ENCODE data around the gene AGAP5.
"Not testable (repeated sequence)": the region's sequence is repeated elsewhere in the genome, so short reads cannot be mapped to it uniquely, and the experiment has no call there.

AGAP5 gene

DNA sequence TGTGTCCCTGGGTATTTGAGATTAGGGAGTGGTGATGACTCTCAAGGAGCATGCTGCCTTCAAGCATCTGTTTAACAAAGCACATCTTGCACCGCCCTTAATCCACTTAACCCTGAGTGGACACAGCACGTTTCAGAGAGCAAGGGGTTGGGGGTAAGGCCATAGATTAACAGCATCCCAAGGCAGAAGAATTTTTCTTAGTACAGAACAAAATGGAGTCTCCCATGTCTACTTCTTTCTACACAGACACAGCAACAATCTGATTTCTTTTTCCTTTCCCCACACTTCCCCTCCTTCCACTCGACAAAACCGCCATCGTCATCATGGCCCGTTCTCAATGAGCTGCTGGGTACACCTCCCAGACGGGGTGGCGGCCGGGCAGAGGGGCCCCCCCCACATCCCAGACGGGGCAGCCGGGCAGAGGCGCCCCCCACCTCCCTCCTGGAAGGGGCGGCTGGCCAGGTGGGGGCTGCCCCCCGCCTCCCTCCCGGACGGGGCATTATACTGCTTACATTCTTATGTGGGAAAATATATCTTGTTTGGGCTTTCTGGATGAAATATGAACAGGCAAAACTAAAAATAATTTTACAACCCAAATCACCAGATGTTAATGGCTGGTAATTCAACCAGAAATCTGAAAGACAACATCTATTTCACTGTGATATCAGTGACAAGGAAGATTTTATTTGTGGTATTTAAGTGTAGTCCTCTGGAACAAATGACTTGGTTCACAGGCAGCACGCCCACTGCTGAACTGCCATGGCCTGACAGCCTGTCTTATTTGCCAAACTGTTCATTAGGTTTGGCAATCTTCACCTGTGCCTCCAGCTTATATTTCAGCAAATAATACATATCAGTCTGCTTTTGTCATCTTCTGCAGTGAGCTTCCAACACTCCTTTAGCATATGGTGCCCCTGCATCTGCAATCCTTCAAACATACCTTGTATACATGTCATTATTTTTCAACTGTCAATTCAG is 17.6 kb upstream of the AGAP5 start:
- not testable (repeated sequence) for DNase-seq

DNA sequence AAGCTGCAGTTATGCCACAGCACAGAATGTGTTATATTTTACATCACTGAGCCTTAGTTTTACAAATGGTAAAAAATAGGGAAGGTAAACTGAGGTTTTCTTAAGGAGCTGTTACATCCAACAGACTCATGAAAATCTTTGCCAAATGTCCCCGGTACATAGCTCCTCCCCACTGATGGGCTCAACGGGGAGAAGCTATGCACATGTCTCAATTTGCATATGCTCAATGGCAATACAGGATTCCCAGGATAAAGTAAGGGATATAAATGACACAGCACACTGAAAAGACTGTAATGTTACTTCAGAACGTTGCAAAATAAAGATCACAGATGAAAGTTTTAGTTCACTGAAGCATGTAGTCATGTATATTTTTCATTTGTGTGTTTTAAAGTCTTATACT is 16.6 kb upstream of the AGAP5 start:
- DNase-seq = not testable (repeated sequence)

DNA sequence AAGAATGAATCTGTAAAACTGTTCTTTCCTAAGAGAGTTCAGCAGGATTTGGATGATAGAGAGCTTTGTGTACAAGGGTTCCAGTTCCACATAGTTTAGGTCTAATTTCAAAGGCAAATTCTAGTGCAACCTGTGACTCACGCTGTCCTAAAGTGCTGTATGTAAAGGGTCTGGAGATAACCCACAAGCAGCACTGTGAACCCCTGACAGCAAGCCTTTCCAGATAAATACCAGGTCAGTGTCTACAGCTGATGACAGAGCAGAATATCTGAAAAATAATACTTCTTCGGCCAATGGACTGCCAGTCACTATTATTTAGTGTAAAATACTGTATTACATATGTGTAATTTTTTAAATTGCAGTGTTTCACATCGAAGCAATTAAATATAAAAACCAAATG is 16.0 kb upstream of the AGAP5 start:
- DNase-seq = not testable (repeated sequence)

DNA sequence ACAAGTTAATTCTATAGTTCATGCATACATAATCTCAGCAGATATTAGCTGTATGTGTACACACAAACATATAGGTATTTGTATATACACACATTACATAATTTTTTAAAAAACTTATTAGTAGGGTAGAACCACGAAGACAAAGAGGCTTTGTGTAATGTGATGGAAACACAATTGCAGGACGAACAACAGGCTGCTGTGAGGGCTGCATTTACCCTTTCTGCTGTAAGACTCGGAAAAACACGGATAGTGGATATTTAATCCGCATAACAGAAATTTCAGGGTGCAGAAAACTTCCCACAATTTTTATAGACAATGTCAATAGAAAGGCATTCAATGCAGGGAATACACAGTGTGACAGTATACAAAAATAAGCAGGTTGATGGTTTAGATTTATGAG is 13.8 kb upstream of the AGAP5 start:
- peak in 5 of 51 donors; percentile 16 to 24 (median 19) for DNase-seq

DNA sequence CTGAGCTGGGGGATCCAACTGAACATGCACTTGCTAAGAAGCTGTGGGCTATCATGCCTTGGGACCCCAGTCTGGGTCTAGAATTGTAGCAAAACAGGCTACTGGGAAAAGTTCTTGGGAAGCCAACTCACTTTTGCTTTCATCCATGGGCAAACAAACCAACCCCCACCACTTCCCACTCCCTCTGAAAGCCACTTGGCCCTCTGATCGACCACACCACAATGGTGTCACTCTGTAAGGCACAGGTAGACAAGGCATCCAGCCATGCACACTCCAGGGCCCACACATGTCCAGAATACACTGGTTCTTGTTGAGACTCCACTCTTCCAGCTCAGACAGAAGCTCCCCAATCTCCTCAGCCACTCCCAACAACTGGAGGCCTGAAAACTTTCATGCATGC is 10.2 kb upstream of the AGAP5 start:
- not testable (repeated sequence) for DNase-seq

DNA sequence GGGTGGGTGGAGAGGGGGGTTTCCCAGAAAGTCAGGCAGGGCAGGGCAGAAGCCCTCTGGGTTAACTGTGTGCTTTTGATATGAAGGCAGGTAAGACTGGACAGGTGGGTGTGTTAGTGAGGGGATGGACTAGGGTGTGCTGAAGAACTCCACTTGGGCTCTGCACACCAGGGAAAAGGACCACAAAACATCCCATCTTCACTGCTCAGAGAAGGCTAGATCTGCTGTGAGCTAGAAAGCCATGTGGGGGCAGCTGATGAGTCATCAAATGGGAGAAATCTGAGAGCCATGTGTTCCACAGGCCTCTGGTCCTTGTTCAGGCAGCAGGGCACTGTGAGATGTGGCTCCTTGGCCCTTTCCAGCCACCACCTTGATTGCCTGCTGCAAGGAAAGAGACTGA is 9.7 kb upstream of the AGAP5 start:
- not testable (repeated sequence) for DNase-seq

DNA sequence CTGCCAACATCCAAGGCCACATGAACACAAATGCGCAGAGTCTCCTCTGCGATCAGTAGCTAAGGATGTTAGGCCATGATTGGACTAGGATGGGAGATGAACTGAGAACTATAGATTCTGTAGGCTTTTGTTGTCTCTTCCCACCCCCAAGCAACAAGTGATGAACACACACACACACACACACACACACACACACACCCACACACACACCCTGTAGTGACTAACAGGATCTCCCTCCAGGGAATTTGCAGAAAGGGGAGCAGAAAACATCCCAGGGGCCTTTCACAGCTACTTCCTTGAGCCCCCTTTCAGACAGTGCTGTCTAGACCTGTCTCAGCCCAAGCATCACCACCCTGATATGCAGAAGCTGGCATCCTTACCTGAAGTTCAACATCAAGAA is 8.6 kb upstream of the AGAP5 start:
- DNase-seq = not testable (repeated sequence)

DNA sequence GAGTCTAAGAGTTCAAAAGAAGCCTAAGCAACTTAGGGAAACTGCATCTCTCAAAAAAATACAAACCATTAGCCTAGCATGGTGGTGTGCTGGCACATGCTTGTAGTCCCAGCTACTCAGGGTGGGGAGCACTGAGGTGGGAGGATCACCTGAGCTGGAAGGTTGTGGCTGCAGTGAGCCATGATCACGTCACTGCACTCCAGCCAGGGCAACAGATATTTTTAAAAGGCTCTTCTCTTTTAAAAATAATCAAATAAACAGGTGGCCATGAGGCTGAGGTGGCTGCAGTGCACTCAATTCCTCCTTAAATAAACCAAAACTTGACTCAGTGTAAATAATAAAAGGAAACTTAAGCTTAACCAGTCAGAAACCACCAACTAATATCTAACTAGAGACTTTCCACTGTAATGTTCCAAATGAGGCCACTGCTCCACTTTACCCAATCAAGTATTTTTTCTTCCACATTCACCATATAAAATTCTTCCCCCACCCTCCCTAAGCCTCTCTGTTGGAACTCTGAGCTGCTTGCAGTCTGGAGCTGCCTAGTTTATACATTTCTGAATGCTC is 7.7 kb upstream of the AGAP5 start:
- not testable (repeated sequence) for DNase-seq

DNA sequence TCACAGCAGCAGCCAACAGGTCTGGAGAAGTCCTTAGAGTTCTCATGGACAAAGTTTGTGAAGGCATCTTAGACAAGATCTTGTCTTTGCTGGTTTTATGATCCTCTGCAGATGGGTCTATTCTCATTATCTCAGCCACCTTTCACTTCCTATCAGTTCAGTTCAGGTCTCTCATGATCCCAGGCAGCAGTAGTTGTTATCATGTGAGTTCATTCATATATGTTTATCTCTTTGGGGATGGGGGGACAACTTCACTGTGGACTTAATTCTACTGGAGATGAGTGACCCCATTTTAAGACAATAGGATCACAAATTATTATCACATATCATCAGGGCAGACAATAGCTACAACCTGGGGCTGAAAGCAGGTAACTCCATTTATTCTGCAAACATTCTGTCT is 6.0 kb upstream of the AGAP5 start:
- not testable (repeated sequence) for DNase-seq

DNA sequence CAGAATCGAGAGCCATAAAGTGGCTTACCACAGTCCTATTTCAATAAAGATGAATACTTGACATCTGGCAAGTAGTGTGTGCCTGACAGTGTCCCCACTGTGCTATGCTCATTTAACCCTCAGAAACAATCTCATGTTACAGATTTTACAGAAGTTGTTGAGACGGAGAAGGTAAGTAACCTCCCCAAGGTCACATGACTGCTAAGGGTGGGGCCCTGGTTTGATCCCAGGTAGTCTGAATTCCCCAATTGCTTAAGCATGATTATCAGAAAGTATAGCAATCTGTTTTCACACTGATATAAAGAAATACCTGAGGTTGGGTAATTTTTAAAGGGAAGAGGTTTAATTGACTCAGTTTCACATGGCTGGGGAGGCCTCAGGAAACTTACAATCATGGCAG is 910 bp upstream of the AGAP5 start:
- not testable (repeated sequence) for DNase-seq

DNA sequence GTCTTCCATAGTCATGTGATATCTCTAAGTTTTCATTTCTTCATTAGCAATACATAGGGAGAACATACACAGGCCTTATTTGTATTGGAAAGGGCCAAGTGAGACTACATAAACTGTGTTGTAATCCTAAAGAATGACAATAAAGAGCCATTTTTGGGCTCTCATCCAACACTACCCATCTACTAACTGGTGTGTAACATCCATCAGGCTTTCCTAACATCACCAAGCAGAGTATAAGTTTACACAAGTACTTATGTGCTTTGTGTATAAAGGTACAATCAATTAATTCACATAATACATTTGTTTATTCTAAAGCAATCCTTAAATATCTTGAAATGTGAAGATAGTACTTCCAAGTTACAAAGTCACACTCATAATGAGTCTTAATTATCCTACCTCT is 2.6 kb downstream of the AGAP5 start:
- not testable (repeated sequence) for DNase-seq

DNA sequence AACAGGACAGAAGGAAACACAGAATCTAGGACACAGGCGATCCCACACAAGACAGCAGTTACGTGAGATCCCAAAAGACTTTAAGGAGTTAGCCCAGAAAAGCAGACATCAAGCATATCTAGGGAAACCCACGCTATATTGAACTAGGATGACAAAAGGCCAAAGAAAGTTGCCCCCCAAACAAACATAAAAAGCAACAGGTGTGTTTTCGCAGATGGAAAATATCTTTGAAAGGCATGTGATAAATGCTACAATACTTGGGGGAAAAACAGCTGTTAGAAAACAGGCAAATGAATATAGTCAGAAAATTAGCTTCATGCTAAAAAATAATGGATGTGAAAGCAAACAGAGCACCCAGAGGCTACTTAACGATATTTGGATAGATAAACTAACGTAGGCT is 7.2 kb downstream of the AGAP5 start:
- not testable (repeated sequence) for DNase-seq

DNA sequence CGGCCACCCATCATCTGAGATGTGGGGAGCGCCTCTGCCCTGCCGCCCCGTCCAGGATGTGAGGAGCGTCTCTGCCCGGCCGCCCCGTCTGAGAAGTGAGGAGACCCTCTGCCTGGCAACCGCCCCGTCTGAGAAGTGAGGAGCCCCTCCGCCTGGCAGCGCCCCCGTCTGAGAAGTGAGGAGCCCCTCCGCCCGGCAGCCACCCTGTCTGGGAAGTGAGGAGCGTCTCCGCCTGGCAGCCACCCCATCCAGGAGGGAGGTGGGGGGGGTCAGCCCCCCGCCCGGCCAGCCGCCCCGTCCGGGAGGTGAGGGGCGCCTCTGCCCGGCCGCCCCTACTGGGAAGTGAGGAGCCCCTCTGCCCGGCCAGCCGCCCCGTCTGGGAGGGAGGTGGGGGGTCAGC is 8.3 kb downstream of the AGAP5 start:
- not testable (repeated sequence) for DNase-seq

DNA sequence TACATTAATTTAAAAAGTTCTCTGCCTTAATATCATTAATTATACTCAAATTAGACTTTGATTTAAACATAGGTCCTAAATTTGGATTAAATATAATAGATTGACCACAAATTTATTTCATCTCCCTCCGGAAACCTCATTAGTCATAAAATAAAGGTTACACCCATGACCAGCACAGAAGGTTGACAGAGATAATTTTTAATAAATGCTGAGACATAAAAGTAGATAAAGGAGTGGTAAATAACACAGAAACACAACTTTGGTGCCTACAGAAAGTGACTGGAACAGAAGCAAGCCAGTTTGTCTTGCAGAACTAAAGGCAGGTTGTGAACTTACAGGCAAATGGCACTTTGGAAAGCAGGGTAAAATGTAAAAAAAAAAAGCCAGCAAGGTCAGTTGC is 10.3 kb downstream of the AGAP5 start:
- DNase-seq = not testable (repeated sequence)

DNA sequence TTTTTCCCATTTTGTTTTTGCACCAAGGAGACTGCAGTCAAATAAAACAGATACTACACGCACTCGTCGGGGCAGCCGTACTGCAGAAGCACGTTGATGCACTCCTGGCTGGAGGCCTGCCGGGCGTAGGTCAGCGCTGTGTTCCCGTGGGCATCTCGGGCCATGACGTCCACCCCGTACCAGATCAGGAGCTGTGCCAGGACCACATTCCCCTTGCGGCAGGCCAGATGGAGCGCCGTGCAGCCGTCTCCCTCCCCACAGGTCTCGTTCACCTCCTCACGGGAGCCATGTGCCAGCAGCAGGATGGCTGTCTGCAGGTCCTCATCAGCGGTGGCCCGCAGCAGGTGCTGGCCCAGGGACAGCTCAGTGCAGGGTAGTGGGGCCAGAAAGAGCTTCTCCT is 23.4 kb downstream of the AGAP5 start:
- DNase-seq = not testable (repeated sequence)

DNA sequence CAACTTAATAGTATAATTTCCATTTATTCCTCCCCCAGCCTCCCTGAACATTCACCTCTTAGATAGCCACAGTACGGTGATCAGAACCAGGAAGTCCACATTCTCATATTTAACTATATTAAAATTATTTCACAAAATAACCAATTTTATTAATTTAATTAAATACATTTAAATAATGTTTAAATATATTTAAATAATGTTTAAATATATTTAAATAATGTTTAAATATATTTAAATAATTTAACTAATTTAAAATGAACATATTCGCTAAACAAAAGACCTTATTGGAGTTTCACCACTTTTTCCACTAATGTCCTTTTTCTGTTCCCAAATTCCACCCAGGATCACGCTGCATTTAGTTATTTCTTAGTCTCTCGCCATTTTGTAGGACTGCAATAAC is 29.5 kb downstream of the AGAP5 start:
- DNase-seq = not testable (repeated sequence)

DNA sequence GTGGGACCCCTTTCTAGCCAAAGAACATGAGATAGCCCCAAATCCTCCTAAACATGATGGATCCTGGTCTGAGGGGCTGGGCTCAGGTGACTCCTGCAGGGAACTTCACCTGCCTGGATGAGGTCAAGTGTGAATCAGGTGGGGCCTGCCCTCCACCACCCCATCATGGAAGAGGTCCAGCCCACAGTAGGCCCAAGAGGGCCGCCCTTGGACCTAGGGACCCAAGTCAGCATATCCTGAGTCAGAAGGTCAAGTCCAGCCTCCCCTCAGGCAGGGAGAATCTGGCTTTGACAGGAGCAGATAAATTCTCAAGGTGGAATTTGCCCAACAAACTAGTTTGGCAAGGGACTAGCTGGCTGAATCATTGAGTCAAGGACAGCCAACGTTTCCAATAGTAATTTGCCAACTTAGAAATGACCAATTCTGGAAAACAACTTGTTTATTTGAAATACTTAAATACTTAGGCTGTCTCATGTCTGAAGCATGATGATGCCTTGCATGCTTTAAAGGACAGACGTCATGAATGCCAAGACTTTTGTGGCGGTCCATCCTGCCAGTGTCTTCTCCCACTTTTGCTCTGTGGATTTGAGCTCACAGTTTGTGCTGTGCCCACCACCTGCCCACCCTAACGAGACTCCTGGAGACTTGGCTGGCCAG is 31.6 kb downstream of the AGAP5 start:
- not testable (repeated sequence) for DNase-seq

DNA sequence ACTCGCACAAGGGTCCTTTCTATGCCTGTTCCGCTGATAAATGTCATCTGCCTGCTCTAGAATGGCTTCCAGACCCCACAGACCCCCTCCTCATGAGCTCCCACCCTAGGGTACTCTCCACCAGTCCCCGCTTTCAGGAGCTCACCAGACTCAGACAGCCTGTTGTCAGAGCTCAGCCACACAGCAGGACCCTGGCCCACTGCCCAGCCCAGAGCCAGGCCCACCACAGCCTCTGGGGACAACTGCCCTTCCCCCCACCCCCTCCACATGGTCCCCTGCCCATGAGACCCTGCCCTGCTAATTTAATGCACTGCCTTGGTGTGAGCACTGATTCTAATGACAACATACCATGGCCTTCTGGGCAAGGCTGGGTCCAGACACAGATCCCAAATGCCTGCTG is 32.3 kb downstream of the AGAP5 start:
- not testable (repeated sequence) for DNase-seq

DNA sequence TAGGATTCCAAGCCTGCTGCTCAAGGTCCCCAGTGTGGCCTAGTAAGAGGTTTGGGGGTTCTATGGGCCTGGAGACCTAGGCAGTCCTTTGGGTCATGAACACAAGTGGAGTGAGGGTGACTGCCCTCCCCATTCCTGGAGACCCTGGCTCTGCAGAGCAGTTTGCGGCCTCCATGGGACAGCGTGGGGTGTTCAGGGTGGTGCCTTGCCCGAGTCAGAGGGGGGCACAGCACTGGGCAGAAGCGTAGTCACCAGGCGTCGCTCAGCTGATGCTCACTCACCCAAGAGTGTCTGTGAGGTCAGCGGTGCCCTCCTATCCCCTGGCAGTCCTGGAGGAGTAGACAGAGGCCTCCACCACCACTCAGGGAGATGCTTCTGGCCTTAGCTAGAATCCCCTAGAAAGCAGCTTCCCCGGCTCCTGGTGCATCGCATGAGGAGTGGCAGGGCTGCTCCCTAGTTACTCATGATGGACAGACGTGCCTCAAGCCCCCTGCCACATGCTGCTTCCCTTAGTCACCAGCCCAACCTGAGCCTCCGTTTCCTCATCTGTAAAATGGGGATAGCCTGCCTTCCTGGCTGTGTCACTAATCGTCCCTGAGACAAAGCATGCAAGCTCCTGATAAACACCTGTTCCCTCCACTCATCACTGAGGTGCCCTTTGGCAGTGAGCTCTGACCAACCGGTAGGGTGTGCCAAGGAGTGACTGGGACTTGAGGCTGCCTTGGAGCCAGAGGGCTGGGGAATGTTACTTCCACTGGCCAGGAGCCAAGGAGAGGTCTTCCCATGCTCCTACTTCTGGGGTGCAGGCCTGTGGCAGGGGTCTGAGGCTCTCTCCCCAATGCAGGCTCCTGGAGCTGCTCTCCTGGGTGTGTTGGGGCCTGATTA is 33.5 kb downstream of the AGAP5 start:
- DNase-seq = not testable (repeated sequence)

DNA sequence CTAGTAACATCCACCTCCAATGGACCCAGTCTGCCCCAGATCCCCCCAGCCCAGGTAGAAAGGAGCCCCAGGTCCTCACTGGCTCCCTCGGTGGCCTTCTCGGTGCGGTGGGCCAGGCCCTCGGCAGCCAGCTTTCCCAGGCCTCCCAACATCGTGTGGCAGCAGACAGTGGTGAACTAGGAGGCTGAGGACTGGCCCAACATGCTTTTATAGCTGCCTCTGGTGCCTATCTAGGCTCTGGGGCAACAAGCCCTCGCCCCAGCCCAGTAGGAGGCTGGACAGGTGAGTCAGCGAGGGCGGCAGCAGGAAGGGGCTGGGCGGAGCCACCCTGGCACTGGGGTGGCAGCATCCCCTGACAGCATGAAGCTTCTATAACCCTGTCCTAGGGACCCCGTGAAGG is 34.3 kb downstream of the AGAP5 start:
- not testable (repeated sequence) for DNase-seq

DNA sequence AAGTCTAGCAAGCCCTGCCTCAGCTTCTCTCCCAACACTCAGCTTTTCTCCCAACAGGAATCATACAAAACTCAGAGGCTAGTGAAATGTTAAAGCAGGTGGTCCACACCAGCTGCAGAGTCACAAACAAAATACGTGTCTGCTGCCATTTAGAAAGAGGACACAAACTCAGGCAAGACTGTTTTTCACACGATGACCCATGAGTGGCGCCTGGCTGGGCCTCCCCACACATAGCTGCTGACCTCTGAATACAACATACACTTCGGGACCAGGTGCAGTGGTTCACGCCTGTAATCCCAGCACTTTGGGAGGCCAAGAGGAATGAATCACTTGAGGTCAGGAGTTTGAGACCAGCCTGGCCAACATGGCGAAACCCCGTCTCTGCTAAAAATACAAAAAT is 35.2 kb downstream of the AGAP5 start:
- not testable (repeated sequence) for DNase-seq

Measured in hypothalamus (tissue), 51 donors.